H1 (cell line): ENCODE data around the gene BAIAP2. TPM values are rescaled to one million over a fixed set of nuclear protein-coding genes. Genes with fewer than 3 reads are reported as not detected.

Source experiments
- CTCF ChIA-PET: fragments of 300-600 bp; sonication (Branson Sonifier 250); formaldehyde crosslinking; loops from one replicate; lab custom pipeline; 2021; ENCODE audit not compliant: partially characterized antibody; lab: Charles Lee
- POLR2A ChIA-PET: fragments of 300-600 bp; sonication (Branson Sonifier 250); formaldehyde crosslinking; loops from one replicate; lab custom pipeline; 2021; ENCODE audit warnings: inconsistent platforms; ENCODE audit not compliant: partially characterized antibody; lab: Charles Lee
- DNase-seq, 2 experiments: peaks; one replicate each; pipeline versions ENCODE4 v3.0.0 to v3.0.0-alpha.2; 2010 to 2022; ENCODE audit warnings: low spot score in 2 of 2, low read depth in 1 of 2, mixed read lengths in 1 of 2
- FAIRE-seq: peaks from 2 replicates; lab custom pipeline; 2011; peaks lifted over from hg19 to GRCh38; lab: Jason Lieb, UNC
- H2AFZ ChIP-seq: 2 replicates; pipeline ENCODE4 v1.8.1; 2012; ENCODE audit warnings: low read length, inconsistent platforms
- H2AK5ac ChIP-seq: 2 replicates; pipeline ENCODE4 v1.6.1; 2013; ENCODE audit warnings: low read depth, low read length
- H2BK120ac ChIP-seq: replicated peaks from 2 replicates; pipeline ENCODE3; 2013; ENCODE audit warnings: low read depth, low read length, inconsistent platforms
- H2BK12ac ChIP-seq: 2 replicates; pipeline ENCODE4 v1.6.1; 2013; ENCODE audit warnings: low read depth, low read length
- H2BK15ac ChIP-seq: 2 replicates; pipeline ENCODE4 v1.6.1; 2013; ENCODE audit warnings: low read length
- H2BK20ac ChIP-seq: 2 replicates; pipeline ENCODE4 v1.6.1; 2013; ENCODE audit warnings: low read length
- H2BK5ac ChIP-seq: 2 replicates; pipeline ENCODE4 v1.6.1; 2013; ENCODE audit warnings: low read depth, low read length
- H3K14ac ChIP-seq: 2 replicates; pipeline ENCODE4 v1.6.1; 2013; ENCODE audit warnings: inconsistent platforms; ENCODE audit not compliant: insufficient read length
- H3K18ac ChIP-seq: 2 replicates; pipeline ENCODE4 v1.6.1; 2013; ENCODE audit warnings: low read length; ENCODE audit errors: extremely low read depth
- H3K23ac ChIP-seq: 2 replicates; pipeline ENCODE4 v1.6.1; 2013; ENCODE audit warnings: inconsistent platforms; ENCODE audit not compliant: insufficient read length
- H3K23me2 ChIP-seq: 2 replicates; pipeline ENCODE4 v1.6.1; 2013; ENCODE audit warnings: low read depth, low read length
- H3K27ac ChIP-seq: 2 replicates; pipeline ENCODE4 v1.6.1; 2011; ENCODE audit warnings: low read depth, low read length, inconsistent platforms
- H3K27me3 ChIP-seq, 4 experiments: replicated peaks in 1 of 4; 1 replicate in 1 of 4; 2 replicates in 3 of 4; pipeline versions ENCODE4 v1.6.1 to v1.8.1; 2011 to 2013; ENCODE audit warnings: low read length in 3 of 4, mild to moderate bottlenecking in 3 of 4, inconsistent platforms in 2 of 4, mixed read lengths in 2 of 4, moderate library complexity in 1 of 4; ENCODE audit not compliant: control insufficient read depth in 3 of 4, insufficient read depth in 3 of 4; ENCODE audit errors: extremely low read depth in 1 of 4
- H3K36me3 ChIP-seq, 4 experiments: 2 replicates each; pipeline versions ENCODE4 v1.6.1 to v1.8.1; 2011 to 2013; ENCODE audit warnings: mild to moderate bottlenecking in 4 of 4, low read length in 3 of 4, moderate library complexity in 2 of 4, control low read depth in 1 of 4, inconsistent platforms in 1 of 4; ENCODE audit not compliant: insufficient read depth in 4 of 4, control insufficient read depth in 2 of 4
- H3K4ac ChIP-seq: replicated peaks from 2 replicates; pipeline ENCODE3; 2013; ENCODE audit warnings: low read length, low read depth, mixed read lengths, inconsistent platforms; ENCODE audit not compliant: insufficient read length
- H3K4me1 ChIP-seq, 4 experiments: replicated peaks in 1 of 4; 1 replicate in 1 of 4; 2 replicates in 3 of 4; pipeline versions ENCODE4 v1.6.1 to v1.8.1; 2011 to 2013; ENCODE audit warnings: low read length in 3 of 4, inconsistent platforms in 2 of 4, mixed read lengths in 1 of 4; ENCODE audit not compliant: insufficient read depth in 4 of 4, control insufficient read depth in 3 of 4
- H3K4me2 ChIP-seq, 2 experiments: 2 replicates each; pipeline versions ENCODE4 v1.6.1 to v1.8.1; 2011 to 2013; ENCODE audit warnings: low read depth in 2 of 2, low read length in 2 of 2, control low read depth in 1 of 2, inconsistent platforms in 1 of 2, mild to moderate bottlenecking in 1 of 2; ENCODE audit not compliant: insufficient read depth in 1 of 2
- H3K4me3 ChIP-seq, 4 experiments: fragments of 200-600, 300-600 bp in 1 of 4; sonication (generic), shearing (Covaris generic), sonication (Bioruptor Twin) in 1 of 4; 2 replicates each; pipeline versions ENCODE4 v1.5.1 to v1.8.1; 2011 to 2016; ENCODE audit warnings: low read length in 4 of 4, low read depth in 3 of 4, control low read depth in 2 of 4, inconsistent platforms in 2 of 4, mild to moderate bottlenecking in 2 of 4, mixed read lengths in 1 of 4, moderate library complexity in 1 of 4; ENCODE audit not compliant: insufficient read depth in 2 of 4; ENCODE audit errors: extremely low read depth in 1 of 4
- H3K56ac ChIP-seq: replicated peaks from 2 replicates; pipeline ENCODE3; 2013; ENCODE audit warnings: low read depth, mild to moderate bottlenecking, mixed read lengths, low read length, inconsistent platforms; ENCODE audit not compliant: insufficient read length
- H3K79me1 ChIP-seq: 2 replicates; pipeline ENCODE4 v1.6.1; 2013; ENCODE audit warnings: low read depth, low read length, control low read depth
- H3K79me2 ChIP-seq, 2 experiments: 2 replicates each; pipeline versions ENCODE4 v1.6.1 to v1.8.1; 2012 to 2013; ENCODE audit warnings: low read length in 2 of 2, mild to moderate bottlenecking in 2 of 2, inconsistent platforms in 1 of 2; ENCODE audit not compliant: insufficient read depth in 2 of 2, control insufficient read depth in 1 of 2
- H3K9ac ChIP-seq, 4 experiments: replicated peaks in 1 of 4; 1 replicate in 1 of 4; 2 replicates in 3 of 4; pipeline versions ENCODE4 v1.6.1 to v1.8.1; 2011 to 2013; ENCODE audit warnings: low read depth in 3 of 4, low read length in 3 of 4, control low read depth in 2 of 4, mild to moderate bottlenecking in 2 of 4, moderate library complexity in 2 of 4, inconsistent platforms in 1 of 4; ENCODE audit errors: extremely low read depth in 1 of 4
- H3K9me3 ChIP-seq, 2 experiments: 2 replicates each; pipeline versions ENCODE4 v1.6.1 to v1.8.1; 2012 to 2013; ENCODE audit warnings: mild to moderate bottlenecking in 2 of 2, moderate library complexity in 2 of 2, control low read depth in 1 of 2, inconsistent platforms in 1 of 2, low read depth in 1 of 2, low read length in 1 of 2, mixed read lengths in 1 of 2; ENCODE audit not compliant: insufficient read depth in 2 of 2
- H4K20me1 ChIP-seq, 2 experiments: replicated peaks in 1 of 2; 2 replicates each; pipeline versions ENCODE3 to v1.8.1; 2011 to 2013; ENCODE audit warnings: inconsistent platforms in 2 of 2, low read length in 2 of 2, mild to moderate bottlenecking in 1 of 2; ENCODE audit not compliant: insufficient read depth in 2 of 2, control insufficient read depth in 1 of 2
- H4K5ac ChIP-seq: 2 replicates; pipeline ENCODE4 v1.6.1; 2013; ENCODE audit warnings: low read length, low read depth, mixed read lengths, inconsistent platforms; ENCODE audit not compliant: insufficient read length
- H4K8ac ChIP-seq: 2 replicates; pipeline ENCODE4 v1.8.0; 2013; ENCODE audit warnings: mild to moderate bottlenecking, moderate library complexity, low read length, inconsistent platforms; ENCODE audit not compliant: insufficient read depth; ENCODE audit errors: extremely low read depth
- H4K91ac ChIP-seq: replicated peaks from 2 replicates; pipeline ENCODE3; 2013; ENCODE audit warnings: low read length, mixed read lengths, inconsistent platforms; ENCODE audit not compliant: insufficient read length
- CHD2 ChIP-seq: IDR thresholded peaks from 2 replicates; pipeline ENCODE4 v1.6.1; 2012; ENCODE audit warnings: low read length, improper control_type of control experiment
- CTBP2 ChIP-seq: IDR thresholded peaks from 2 replicates; pipeline ENCODE4 v1.7.0; 2011; ENCODE audit warnings: borderline replicate concordance, mild to moderate bottlenecking, moderate library complexity, mixed read lengths, low read length; ENCODE audit not compliant: insufficient read depth, insufficient read length
- GABPA ChIP-seq: IDR thresholded peaks from 2 replicates; pipeline ENCODE4 v1.6.1; 2011; ENCODE audit warnings: mild to moderate bottlenecking, low read length, moderate library complexity, borderline replicate concordance; ENCODE audit not compliant: insufficient read depth
- JUND ChIP-seq: IDR thresholded peaks from 2 replicates; pipeline ENCODE4 v1.6.1; 2011; ENCODE audit warnings: mild to moderate bottlenecking, improper control_type of control experiment, low read length
- KDM1A ChIP-seq: fragments of 200-600, 300-600 bp; sonication (generic); IDR thresholded peaks from 2 replicates; pipeline ENCODE4 v1.7.1; 2016; ENCODE audit warnings: mild to moderate bottlenecking, low read length, borderline replicate concordance
- NRF1 ChIP-seq: IDR thresholded peaks from 2 replicates; pipeline ENCODE4 v1.6.1; 2011; ENCODE audit warnings: mild to moderate bottlenecking, low read depth, low read length, improper control_type of control experiment
- SIN3A ChIP-seq, 2 experiments: IDR thresholded peaks in 1 of 2; conservative IDR thresholded peaks in 1 of 2; 2 replicates each; pipeline ENCODE4 v1.6.1; 2011 to 2012; ENCODE audit warnings: low read length in 2 of 2, improper control_type of control experiment in 1 of 2, low read depth in 1 of 2, mild to moderate bottlenecking in 1 of 2
- TCF12 ChIP-seq: IDR thresholded peaks from 2 replicates; pipeline ENCODE4 v1.6.1; 2011; ENCODE audit warnings: low read depth, mild to moderate bottlenecking, low read length
- WGBS, 2 experiments: shearing (Covaris generic) in 1 of 2; methylation state at CpG; one replicate each; pipeline versions ENCODE4 v1.1.6 to v1.1.7; 2013 to 2015; ENCODE audit warnings: low lambda C conversion rate in 2 of 2, mixed read lengths in 2 of 2, inconsistent platforms in 1 of 2, low coverage in 1 of 2, missing lambda C conversion rate in 1 of 2; ENCODE audit not compliant: insufficient replicate concordance in 2 of 2, insufficient coverage in 1 of 2, insufficient read length in 1 of 2; ENCODE audit errors: extremely low coverage in 1 of 2, missing lambda C conversion rate in 1 of 2; 5-methylcytosine and 5-hydroxymethylcytosine counted together
- polyA plus RNA-seq, 7 experiments: library from polyadenylated mRNA; depleted of rRNA in 3 of 7; stranded (reverse) in 5 of 7; unstranded in 2 of 7; fragments of >200 nt in 5 of 7; fragments of 200-250 nt in 2 of 7; gene quantifications; 1 replicate in 5 of 7; 2 replicates in 1 of 7; 4 replicates in 1 of 7; pipeline versions ENCODE4 v1.2.1 to v1.2.3, GENCODE V29; 2011 to 2013; ENCODE audit warnings: missing spikeins in 2 of 7, mixed read lengths in 2 of 7
- total RNA-seq: library from RNA; stranded (reverse); fragmentation: NEBNext Ultra II Directional; extraction: Animal tissue kit (Norgen Biotek cat#: 25700); gene quantifications from 2 replicates; pipeline ENCODE4 v1.2.1, GENCODE V29; 2021
- TF ChIP-seq, protein P1 (sequence below): IDR thresholded peaks from 2 replicates; pipeline ENCODE4 v1.6.1; 2012; ENCODE audit warnings: inconsistent platforms
- TF ChIP-seq, protein P2 (sequence below): IDR thresholded peaks from 2 replicates; pipeline ENCODE4 v1.6.1; 2011; ENCODE audit warnings: low read length, improper control_type of control experiment

The BAIAP2 gene
- total and polyA plus RNA-seq, 2 of the 8 experiments (the other 6 are each of a cell fraction or from before 2014, with no cell fraction given) = 10.0 to 22.8 TPM

DNA sequence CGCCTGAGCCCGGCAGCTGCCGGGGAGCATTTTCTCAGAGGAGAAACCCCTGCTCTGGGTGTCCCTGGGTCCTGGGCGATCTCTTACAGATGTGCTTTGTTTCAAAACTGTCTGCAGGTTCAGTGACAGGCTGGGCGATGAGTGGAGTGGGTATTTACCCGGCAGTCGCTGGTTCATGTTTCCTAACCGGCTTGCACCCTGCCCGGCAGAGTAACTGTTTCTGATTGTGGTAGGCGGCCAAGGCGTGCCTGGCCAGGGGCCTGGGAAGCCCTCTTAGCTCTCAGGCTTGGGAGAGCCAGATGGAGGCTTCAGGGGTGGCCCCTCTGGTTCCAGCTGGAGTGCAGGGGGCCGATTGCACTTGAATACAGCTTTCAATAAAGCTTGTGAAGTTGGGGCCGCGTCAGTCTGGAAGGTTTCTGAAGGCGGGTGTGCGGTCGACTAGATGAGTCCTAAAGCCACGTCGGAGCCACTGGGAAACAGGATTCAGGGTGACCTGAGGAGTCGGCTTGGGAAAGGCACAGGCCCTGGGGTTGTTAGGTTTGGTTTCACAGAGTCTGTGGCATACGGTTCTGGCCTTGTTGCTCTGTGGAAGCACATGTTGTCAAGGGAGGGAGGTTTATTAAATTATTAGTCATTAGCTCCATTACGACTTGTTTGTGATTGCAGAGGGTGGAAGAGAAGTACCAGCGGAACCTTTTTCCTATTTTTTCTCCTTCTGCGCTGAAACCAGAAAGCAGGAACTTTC is 1.4 kb downstream of the BAIAP2 start:
- Histone ChIP-seq H3K27ac (no peak overlapping the region), H4K20me1 (peaks cover 5 to 36% of the 10 kb centered on the region in 2 experiments), H3K79me2 (peaks cover 0 to 35% of the 10 kb centered on the region in 2 experiments; a peak in 2 of 4 replicates), H2BK12ac (no peak overlapping the region), H3K23ac (no peak overlapping the region), H3K4me2 (peak overlapping the region; percentile 77 to 83), H3K4me3 (peak overlapping the region; percentile 49 to 83 (median 68); a peak in 5 of 8 replicates), H2BK120ac (no peak overlapping the region), H3K56ac (no peak overlapping the region), H2BK15ac (no peak overlapping the region), H4K5ac (no peak overlapping the region), H2AK5ac (no peak overlapping the region), H3K4me1 (peaks cover 0 to 23% (median 11%) of the 10 kb centered on the region in 4 experiments; a peak in 5 of 7 replicates), H3K18ac (no peak overlapping the region), H3K27me3 (peaks cover 0 to 11% (median 5%) of the 10 kb centered on the region in 4 experiments; a peak in 5 of 7 replicates), H3K36me3 (no peaks in the 10 kb centered on the region), H2BK5ac (no peak overlapping the region), H4K91ac (no peak overlapping the region), H3K79me1 (peaks cover 13% of the 10 kb centered on the region), H4K8ac (no peak overlapping the region), H3K23me2 (peaks cover 10% of the 10 kb centered on the region; the same call in 1 of the 2 replicates), H3K9me3 (no peaks in the 10 kb centered on the region), H2AFZ (no peak overlapping the region), H3K4ac (no peak overlapping the region), H3K14ac (no peak overlapping the region), H3K9ac (no peak overlapping the region), H2BK20ac (no peak overlapping the region)
- FAIRE-seq = no peak
- no peak for DNase-seq
- 86% methylated on average over 24 of the region's 24 CpGs; no CpG with 5 or more reads in 1 of the 2 experiments for WGBS, 2 experiments
- ChIA-PET CTCF (interaction anchor here (0.6 to 15.3 kb wide), 7 partner anchors 11 to 1028 kb away, joined by 3 to 103 read pairs (median 3); no protein-coding TSS in a partner anchor), POLR2A (interaction anchor here (1.0 to 5.9 kb wide), 12 partner anchors 11 to 61 kb away, joined by 3 to 42 read pairs (median 6); no protein-coding TSS in a partner anchor)
- TF ChIP-seq KDM1A (no peak), SIN3A (conservative IDR thresholded peaks at IDR 0.05 in 1 of 2, IDR thresholded peaks at IDR 0.05 in 1 of 2; ENCODE audit: low read depth in 1 of 2, low read length in 2 of 2) (no peak), NRF1 (no peak), TCF12 (no peak), CTBP2 (no peak), JUND (no peak), GABPA (no peak), CHD2 (no peak)
- TF ChIP-seq, protein P1, sequence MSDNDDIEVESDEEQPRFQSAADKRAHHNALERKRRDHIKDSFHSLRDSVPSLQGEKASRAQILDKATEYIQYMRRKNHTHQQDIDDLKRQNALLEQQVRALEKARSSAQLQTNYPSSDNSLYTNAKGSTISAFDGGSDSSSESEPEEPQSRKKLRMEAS = no peak
- TF ChIP-seq, protein P2, sequence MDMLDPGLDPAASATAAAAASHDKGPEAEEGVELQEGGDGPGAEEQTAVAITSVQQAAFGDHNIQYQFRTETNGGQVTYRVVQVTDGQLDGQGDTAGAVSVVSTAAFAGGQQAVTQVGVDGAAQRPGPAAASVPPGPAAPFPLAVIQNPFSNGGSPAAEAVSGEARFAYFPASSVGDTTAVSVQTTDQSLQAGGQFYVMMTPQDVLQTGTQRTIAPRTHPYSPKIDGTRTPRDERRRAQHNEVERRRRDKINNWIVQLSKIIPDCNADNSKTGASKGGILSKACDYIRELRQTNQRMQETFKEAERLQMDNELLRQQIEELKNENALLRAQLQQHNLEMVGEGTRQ = no peak
